Activated CD4-positive, alpha-beta memory T cell treated with anti-CD3 and anti-CD28 coated beads for 36 hours (primary cell): ENCODE results near the gene AKAP7. TPM values are rescaled to one million over a fixed set of nuclear protein-coding genes. Genes with fewer than 3 reads are reported as not detected.
A peak's percentile ranks its signal among the peaks of the same experiment; 100 is the strongest.

Experiments
- CTCF ChIA-PET: fragments of 350-600 bp; sonication (Branson Sonifier 250); formaldehyde crosslinking; loops from one replicate; lab custom pipeline; 2021; ENCODE audit warnings: antibody characterized with exemption, inconsistent platforms; lab: Charles Lee
- POLR2A ChIA-PET: fragments of 350-600 bp; sonication (Branson Sonifier 250); formaldehyde crosslinking; loops from one replicate; lab custom pipeline; 2021; ENCODE audit warnings: antibody characterized with exemption; lab: Charles Lee
- DNase-seq: peaks from one replicate; pipeline ENCODE4 v3.0.0-alpha.2; 2020
- H3K27ac Mint-ChIP-seq: one replicate; pipeline ENCODE4 v1.8.0; 2021; ENCODE audit warnings: mixed read lengths
- H3K27me3 Mint-ChIP-seq: one replicate; pipeline ENCODE4 v1.8.0; 2021; ENCODE audit warnings: mixed read lengths
- H3K36me3 Mint-ChIP-seq: one replicate; pipeline ENCODE4 v1.8.0; 2021; ENCODE audit warnings: mixed read lengths
- H3K4me1 Mint-ChIP-seq: one replicate; pipeline ENCODE4 v1.8.0; 2021; ENCODE audit warnings: low read depth, mixed read lengths
- H3K4me3 Mint-ChIP-seq: one replicate; pipeline ENCODE4 v1.8.0; 2021; ENCODE audit warnings: mild to moderate bottlenecking, mixed read lengths
- H3K9me3 Mint-ChIP-seq: one replicate; pipeline ENCODE4 v1.8.0; 2021; ENCODE audit warnings: mixed read lengths
- intact Hi-C: fragments of 100-400 bp; cut with micrococcal nuclease; formaldehyde crosslinking; loops from one replicate; pipeline ENCODE4 v1.15.1; 2023
- total RNA-seq, 2 experiments: library from RNA; stranded (reverse); gene quantifications; one replicate each; pipeline ENCODE4 v1.2.3, GENCODE V29; 2021

AKAP7 gene
- total RNA-seq, 2 experiments from 2014 or later = 4.0 to 4.3 TPM

DNA sequence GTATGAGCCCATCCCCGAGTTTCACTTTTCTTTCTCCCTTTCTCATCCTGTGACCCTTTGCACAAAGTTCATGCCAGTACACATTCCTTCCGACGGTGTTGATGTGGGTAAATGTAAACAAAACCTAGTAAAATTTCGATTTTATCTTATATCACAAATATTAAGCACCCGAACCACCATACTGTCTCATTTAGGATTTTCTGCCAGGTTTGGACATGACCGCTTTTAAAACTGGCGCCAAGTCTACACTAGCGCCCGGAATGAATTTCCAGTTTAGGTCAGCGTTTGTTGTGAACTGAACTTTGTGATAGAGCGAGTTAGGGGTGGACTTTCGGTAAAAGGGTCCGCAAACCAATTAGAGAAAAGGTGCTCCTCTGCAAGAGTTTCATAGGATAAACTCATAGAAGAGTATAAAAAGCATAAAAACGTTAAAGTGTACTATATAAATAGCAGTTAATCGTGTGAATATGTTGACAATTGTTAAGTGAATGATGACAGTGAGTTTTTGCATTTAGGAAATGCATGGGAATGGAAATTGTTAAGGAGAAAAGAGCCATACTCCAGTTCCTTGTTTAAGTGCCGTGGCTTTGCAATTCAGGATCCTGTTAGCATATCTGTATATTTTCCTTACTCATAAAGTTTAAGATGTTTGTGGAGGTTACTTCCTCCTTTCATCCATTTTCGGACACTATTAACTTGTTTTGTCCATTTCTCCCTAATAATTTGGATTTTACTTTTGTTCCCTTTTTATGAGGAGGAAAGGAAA, 937 bp downstream of the AKAP7 start:
- CTCF ChIA-PET = no interaction called here
- Mint-ChIP-seq H3K36me3 (no peaks in the 10 kb centered on the region), H3K9me3 (no peaks in the 10 kb centered on the region), H3K4me1 (peaks cover 14% of the 10 kb centered on the region), H3K27me3 (peaks cover 2% of the 10 kb centered on the region), H3K4me3 (peak overlapping the region; percentile 79), H3K27ac (peak overlapping the region; percentile 83)
- no peak for DNase-seq
- POLR2A ChIA-PET = no interaction called here
- intact Hi-C loops = loop anchor here (5.0 kb wide), 1 partner anchor 61 kb away; no protein-coding TSS in a partner anchor

DNA sequence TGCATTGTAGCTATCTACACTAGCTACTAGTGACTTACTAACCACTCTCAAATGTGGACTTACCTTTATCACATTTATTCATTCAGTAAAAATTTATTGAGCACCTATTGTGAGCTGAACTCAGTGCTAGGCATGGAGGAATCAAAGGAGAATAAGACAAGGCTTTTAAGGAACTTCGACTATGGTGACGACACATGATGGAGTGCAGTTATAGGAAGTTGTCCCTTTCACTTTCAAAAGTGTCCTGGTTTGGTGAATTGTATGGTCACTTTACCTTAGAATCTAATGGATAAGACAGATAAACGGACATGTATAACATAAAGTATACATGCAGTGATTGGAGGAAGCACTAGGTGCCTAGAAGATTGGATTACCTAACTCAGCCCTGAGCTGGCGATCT, 4.3 kb downstream of the AKAP7 start:
- Mint-ChIP-seq H3K27ac (no peak overlapping the region), H3K4me1 (peaks cover 14% of the 10 kb centered on the region), H3K9me3 (no peaks in the 10 kb centered on the region), H3K36me3 (no peaks in the 10 kb centered on the region), H3K4me3 (no peak overlapping the region), H3K27me3 (no peaks in the 10 kb centered on the region)
- CTCF ChIA-PET = interaction anchor here (0.9 kb wide), 1 partner anchor 23 kb away, joined by 3 read pairs; no protein-coding TSS in a partner anchor
- intact Hi-C loops = loop anchor here (5.0 kb wide), 1 partner anchor 58 kb away; no protein-coding TSS in a partner anchor
- no peak for DNase-seq
- POLR2A ChIA-PET = no interaction called here

DNA sequence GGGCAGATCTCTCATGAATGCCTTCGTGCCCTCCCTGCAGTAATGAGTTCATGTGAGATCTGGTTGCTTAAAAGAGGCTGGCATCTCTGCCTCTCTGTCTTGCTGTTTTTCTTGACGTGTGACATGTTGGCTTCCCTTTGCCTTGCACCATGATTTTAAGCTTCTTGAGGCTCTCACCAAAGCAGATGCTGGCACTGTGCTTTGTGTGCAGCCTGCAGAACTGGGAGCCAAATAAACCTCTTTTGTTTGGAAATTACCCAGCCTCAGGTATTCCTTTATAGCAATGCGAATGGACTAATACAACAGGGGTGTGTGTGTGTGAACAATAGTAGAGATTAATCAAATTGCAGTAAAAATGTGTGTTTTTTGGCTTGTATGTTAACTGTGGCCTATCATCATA, 8.1 kb downstream of the AKAP7 start:
- H3K9me3 Mint-ChIP-seq = no peaks in the 10 kb centered on the region
- H3K36me3 Mint-ChIP-seq = peaks cover 6% of the 10 kb centered on the region
- intact Hi-C loops = no loop called here
- H3K4me1 Mint-ChIP-seq = peaks cover 5% of the 10 kb centered on the region
- ChIA-PET CTCF (no interaction called here), POLR2A (no interaction called here)
- no peak overlapping the region for H3K4me3 Mint-ChIP-seq
- H3K27ac Mint-ChIP-seq = no peak overlapping the region
- DNase-seq = no peak
- no peaks in the 10 kb centered on the region for H3K27me3 Mint-ChIP-seq

DNA sequence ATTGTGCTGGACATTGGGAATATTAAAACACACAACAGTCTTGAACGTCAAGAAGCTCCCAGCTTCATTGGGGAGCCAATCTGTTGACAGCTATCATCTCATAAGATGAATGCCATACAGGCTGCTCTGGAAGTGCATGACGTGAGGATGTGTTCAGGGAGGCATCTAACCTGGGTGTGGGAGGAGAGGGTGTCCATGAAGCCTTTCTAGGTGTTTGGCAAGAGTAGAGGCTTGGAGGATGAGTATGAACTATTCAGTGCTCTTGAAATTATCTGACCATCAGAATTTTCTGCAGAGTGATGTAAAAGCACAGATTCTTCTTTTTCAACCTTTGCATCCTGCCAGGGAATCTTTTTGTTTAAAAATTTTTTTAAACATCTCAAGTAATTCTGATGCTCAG, 11.6 kb downstream of the AKAP7 start:
- Mint-ChIP-seq H3K9me3 (no peaks in the 10 kb centered on the region), H3K4me3 (no peak overlapping the region), H3K36me3 (peaks cover 6% of the 10 kb centered on the region), H3K27me3 (no peaks in the 10 kb centered on the region), H3K4me1 (no peaks in the 10 kb centered on the region), H3K27ac (no peak overlapping the region)
- intact Hi-C loops = no loop called here
- no peak for DNase-seq
- ChIA-PET CTCF (no interaction called here), POLR2A (no interaction called here)

DNA sequence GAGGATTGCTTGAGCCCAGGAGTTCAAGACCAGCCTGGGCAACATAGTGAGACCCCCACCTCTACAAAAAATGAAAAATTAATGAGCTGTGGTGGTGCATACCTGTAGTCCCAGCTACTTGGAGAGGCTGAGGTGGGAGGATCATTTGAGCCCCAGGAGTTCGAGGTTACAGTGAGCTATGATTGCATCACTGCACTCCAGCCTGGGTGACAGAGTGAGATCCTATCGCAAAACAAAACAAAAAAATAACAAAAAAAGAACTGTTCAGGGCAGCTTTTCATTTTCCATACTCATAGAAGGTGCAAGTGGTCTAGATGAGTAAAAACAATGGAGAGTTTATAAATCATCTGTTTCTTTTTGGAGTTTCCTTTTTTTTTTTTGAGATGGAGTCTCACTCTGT, 21.1 kb downstream of the AKAP7 start:
- H3K4me1 Mint-ChIP-seq = no peaks in the 10 kb centered on the region
- no peaks in the 10 kb centered on the region for H3K9me3 Mint-ChIP-seq
- ChIA-PET POLR2A (no interaction called here), CTCF (interaction anchor here (1.1 to 1.4 kb wide), 2 partner anchors 9 to 271 kb away, joined by 3 read pairs; no protein-coding TSS in a partner anchor)
- no peaks in the 10 kb centered on the region for H3K27me3 Mint-ChIP-seq
- no peak overlapping the region for H3K4me3 Mint-ChIP-seq
- H3K27ac Mint-ChIP-seq = no peak overlapping the region
- DNase-seq = no peak
- intact Hi-C loops = no loop called here
- H3K36me3 Mint-ChIP-seq = no peaks in the 10 kb centered on the region

DNA sequence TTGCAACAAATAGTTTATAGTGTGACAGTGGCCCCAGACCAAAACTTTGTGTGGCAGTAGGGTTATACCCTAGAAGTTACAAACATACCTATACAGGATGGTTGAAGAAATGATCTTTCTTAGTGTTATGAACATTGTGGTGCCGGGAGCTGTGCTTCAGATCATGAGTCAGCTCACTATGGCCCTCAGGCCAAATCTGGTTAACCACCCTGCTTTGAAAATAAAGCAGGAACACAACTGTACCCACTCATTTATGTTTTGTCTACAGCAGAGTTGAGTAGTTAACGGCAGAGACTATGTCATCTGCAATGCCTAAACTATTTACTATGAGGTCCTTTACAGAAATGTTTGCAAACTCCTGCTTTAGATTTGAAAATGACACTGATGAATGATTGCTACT, 24.3 kb downstream of the AKAP7 start:
- Mint-ChIP-seq H3K4me1 (no peaks in the 10 kb centered on the region), H3K36me3 (peaks cover 2% of the 10 kb centered on the region), H3K9me3 (no peaks in the 10 kb centered on the region), H3K4me3 (no peak overlapping the region), H3K27me3 (no peaks in the 10 kb centered on the region), H3K27ac (no peak overlapping the region)
- intact Hi-C loops = no loop called here
- ChIA-PET POLR2A (no interaction called here), CTCF (interaction anchor here (1.8 kb wide), 1 partner anchor 275 kb away, joined by 4 read pairs; no protein-coding TSS in a partner anchor)
- DNase-seq = no peak

DNA sequence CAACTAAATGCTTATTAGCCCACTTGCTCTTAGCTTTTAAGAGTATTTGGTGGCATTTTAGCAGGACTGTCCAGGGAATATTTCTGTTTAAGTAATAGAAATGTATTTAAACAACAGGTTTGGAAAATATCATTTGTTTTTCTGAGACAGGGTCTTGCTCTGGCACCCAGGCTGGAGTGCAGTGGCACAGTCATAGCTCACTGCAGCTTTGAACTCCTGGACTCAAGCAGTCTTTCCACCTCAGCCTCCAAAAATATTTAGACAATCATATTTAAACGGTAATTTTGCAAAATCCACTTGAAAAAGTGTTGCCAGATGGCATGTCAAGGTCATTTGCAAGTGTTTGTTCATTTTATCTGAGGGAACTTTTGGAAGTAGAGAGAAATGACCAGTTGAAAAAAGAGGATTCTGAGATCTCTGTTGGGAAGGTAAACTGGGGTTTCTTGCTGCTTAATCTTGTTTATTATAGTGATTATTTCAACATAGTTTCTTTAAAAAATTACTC, 25.0 kb downstream of the AKAP7 start:
- intact Hi-C loops = no loop called here
- no peak overlapping the region for H3K4me3 Mint-ChIP-seq

DNA sequence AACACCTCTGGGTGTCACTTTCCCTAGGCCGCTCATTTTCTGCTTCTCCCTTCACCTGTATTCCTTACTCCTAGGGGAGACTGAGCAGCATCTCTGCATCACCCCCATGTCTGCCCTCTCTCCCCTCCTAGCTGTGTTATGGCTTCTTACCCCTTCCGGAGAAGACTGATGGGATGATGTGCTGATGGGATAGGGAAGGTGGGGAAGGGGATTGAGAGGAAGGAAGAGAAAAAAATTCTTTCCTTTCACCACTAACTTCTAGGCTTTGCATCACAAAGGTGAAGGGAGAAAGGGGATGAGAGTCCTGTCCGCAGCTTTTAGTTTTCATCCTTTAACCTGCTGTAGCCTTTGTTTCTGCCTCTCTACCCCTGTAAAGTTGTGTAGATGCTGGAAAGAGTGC, 26.7 kb downstream of the AKAP7 start:
- H3K27ac Mint-ChIP-seq = no peak overlapping the region
- H3K4me3 Mint-ChIP-seq = no peak overlapping the region
- H3K36me3 Mint-ChIP-seq = peaks cover 2% of the 10 kb centered on the region
- H3K4me1 Mint-ChIP-seq = no peaks in the 10 kb centered on the region
- ChIA-PET CTCF (no interaction called here), POLR2A (no interaction called here)
- H3K9me3 Mint-ChIP-seq = no peaks in the 10 kb centered on the region
- DNase-seq = no peak
- no peaks in the 10 kb centered on the region for H3K27me3 Mint-ChIP-seq
- intact Hi-C loops = no loop called here

More for the DNA sequence above, 25.0 kb downstream of the AKAP7 start:
- Mint-ChIP-seq H3K9me3 (no peaks in the 10 kb centered on the region), H3K4me1 (no peaks in the 10 kb centered on the region), H3K27ac (no peak overlapping the region), H3K27me3 (no peaks in the 10 kb centered on the region), H3K36me3 (peaks cover 2% of the 10 kb centered on the region)
- POLR2A ChIA-PET = no interaction called here
- no peak for DNase-seq
- CTCF ChIA-PET = interaction anchor here (0.6 to 1.8 kb wide), 2 partner anchors 275 to 665 kb away, joined by 3 to 4 read pairs; no protein-coding TSS in a partner anchor

DNA sequence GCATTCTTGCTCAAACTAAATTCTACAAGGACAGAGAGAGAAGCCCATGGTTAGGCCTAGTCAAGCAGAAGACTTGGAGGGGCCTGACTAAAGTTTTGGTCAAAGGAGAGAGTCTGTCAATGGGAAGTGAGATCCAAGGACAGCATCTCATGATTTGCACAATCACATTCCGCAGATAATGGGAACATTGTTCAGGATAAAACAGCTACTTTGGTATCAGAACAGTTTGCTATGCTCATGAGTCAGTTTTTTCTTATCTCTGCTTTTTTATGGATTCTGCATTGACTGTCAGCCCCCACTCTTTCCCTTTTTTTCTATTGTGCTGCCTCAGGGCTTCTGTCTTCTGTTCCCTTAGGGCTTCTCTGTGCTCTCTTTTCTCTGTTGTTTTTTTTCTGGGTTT, 28.6 kb downstream of the AKAP7 start:
- intact Hi-C loops = no loop called here
- Mint-ChIP-seq H3K9me3 (no peaks in the 10 kb centered on the region), H3K4me3 (no peak overlapping the region), H3K36me3 (peaks cover 2% of the 10 kb centered on the region), H3K4me1 (no peaks in the 10 kb centered on the region), H3K27me3 (no peaks in the 10 kb centered on the region), H3K27ac (no peak overlapping the region)
- no peak for DNase-seq
- CTCF ChIA-PET = interaction anchor here (1.1 kb wide), 1 partner anchor 279 kb away, joined by 3 read pairs; no protein-coding TSS in a partner anchor
- POLR2A ChIA-PET = no interaction called here

DNA sequence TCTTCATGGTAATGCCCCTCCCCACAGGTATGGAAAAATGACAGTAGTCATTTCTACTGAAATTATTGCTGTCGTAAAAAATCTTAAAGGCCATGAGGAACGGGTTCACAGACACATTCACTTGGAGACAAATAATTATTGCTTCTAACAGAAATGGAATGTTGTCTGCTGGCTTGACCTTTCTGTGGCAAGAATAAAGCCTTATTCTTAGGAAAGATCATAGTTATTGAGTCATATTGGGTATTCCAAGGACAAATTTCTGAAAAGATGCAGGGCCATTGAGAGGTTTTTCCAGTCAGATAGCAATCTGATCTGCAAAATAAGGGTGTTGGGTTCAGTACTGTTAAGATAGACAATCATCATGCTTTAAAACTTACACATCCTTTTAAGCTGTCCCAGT, 29.2 kb downstream of the AKAP7 start:
- intact Hi-C loops = no loop called here
- Mint-ChIP-seq H3K36me3 (peaks cover 2% of the 10 kb centered on the region), H3K4me3 (no peak overlapping the region), H3K4me1 (no peaks in the 10 kb centered on the region), H3K27me3 (no peaks in the 10 kb centered on the region), H3K27ac (no peak overlapping the region), H3K9me3 (no peaks in the 10 kb centered on the region)
- no peak for DNase-seq
- CTCF ChIA-PET = no interaction called here
- POLR2A ChIA-PET = no interaction called here

DNA sequence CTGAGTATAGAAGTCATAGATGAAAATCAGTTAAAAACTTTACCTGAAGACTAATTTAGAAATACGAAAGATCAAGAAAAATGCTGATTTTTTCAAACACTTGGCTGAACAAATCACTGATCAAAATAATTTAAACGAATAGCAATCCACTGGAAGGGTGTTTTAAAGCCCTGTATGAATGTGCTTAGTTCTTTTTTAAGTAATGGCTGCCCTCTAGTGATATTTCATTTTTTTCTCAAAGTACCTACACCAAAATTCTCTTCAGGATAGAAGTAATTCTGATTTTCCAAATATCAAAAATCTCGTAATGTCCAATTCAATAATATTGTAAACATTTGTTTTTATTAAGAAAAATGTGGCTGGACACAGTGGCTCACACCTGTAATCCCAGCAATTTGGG, 32.5 kb downstream of the AKAP7 start:
- intact Hi-C loops = no loop called here
- Mint-ChIP-seq H3K4me3 (no peak overlapping the region), H3K9me3 (no peaks in the 10 kb centered on the region), H3K27ac (no peak overlapping the region), H3K4me1 (no peaks in the 10 kb centered on the region), H3K36me3 (no peaks in the 10 kb centered on the region), H3K27me3 (no peaks in the 10 kb centered on the region)
- ChIA-PET POLR2A (no interaction called here), CTCF (interaction anchor here (1.0 kb wide), 1 partner anchor 283 kb away, joined by 3 read pairs; no protein-coding TSS in a partner anchor)
- no peak for DNase-seq

DNA sequence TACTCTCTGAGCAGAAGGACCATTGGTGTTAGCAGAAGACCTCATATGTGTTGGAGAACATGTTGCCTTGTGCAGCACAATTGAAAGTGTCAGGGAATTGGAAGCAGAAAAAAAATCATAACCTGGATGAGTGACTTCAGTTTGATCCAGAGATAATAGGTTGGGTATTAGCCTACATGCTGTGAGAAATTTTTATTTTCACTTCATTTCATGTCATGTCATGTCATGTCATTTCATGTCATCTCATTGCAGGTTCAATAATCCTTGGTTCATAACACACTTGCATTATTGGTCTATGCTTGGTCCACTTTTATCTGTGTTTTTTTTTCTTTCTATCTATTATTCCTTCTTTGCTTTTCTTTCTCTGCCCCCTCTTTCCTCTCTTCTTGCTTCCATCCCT, 34.3 kb downstream of the AKAP7 start:
- POLR2A ChIA-PET = no interaction called here
- Mint-ChIP-seq H3K27me3 (no peaks in the 10 kb centered on the region), H3K36me3 (no peaks in the 10 kb centered on the region), H3K4me1 (no peaks in the 10 kb centered on the region), H3K9me3 (no peaks in the 10 kb centered on the region), H3K4me3 (no peak overlapping the region), H3K27ac (no peak overlapping the region)
- DNase-seq = no peak
- intact Hi-C loops = no loop called here
- CTCF ChIA-PET = no interaction called here
